Ecto neural progenitor cell (in vitro differentiated cells): ENCODE data around the gene RCSD1.
"Not testable (repeated sequence)": the region's sequence is repeated elsewhere in the genome, so short reads cannot be mapped to it uniquely, and the experiment has no call there.

Source experiments
- DNase-seq: peaks from one replicate; pipeline ENCODE4 v3.0.0-alpha.2; 2018; ENCODE audit warnings: low spot score

RCSD1 gene, protein sequence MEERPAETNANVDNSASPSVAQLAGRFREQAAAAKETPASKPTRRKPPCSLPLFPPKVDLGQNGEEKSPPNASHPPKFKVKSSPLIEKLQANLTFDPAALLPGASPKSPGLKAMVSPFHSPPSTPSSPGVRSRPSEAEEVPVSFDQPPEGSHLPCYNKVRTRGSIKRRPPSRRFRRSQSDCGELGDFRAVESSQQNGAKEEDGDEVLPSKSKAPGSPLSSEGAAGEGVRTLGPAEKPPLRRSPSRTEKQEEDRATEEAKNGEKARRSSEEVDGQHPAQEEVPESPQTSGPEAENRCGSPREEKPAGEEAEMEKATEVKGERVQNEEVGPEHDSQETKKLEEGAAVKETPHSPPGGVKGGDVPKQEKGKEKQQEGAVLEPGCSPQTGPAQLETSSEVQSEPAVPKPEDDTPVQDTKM

DNA sequence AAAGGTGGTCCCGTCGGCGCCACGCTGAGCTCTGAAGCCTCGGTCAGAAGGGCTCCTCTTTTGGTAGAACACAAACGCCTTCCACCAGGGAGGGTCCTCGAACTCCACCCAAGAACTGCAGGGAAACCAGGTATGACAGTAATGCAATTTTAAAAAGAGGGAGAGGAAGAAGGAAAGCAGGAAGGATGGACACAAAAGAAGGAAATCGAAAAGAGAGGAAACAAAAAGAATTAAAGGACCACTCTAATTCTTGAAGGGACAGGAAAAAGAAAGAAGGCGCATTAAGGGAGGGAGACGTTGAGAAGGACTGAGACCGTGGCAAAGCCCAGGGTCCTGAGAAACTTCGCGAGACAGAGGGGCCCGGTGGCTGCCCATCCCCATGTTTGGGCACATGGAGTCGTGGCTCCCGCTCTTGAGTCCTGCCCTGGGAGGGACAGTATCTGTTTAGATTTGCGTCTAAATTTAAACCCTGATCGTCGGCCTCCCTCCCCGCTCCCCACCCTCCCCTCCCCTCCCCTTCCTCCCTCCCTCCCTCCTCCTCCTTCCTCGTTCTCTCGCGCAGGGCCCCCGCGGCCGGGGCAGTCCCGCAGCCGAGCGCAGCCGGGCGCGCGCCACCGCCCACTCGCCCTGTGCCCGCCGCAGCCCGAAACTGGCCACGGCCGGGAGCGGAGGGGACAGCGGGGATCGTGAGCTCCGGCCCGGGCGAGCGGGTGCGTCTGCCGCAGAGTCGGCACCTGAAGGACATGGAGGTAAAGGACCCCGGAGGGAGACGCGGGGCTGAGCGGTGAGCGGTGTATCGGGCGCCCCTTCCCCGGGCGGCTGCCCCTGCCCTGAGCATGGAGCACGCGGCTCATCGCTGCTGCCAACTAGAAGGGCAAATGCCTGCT is at the start of gene RCSD1:
Gene RCSD1, plus strand, starts transcription at position 552 of the 887 bp plus-strand sequence. Its CDS starts 192 bp downstream, at position 744.
- peak; percentile 69 for DNase-seq

DNA sequence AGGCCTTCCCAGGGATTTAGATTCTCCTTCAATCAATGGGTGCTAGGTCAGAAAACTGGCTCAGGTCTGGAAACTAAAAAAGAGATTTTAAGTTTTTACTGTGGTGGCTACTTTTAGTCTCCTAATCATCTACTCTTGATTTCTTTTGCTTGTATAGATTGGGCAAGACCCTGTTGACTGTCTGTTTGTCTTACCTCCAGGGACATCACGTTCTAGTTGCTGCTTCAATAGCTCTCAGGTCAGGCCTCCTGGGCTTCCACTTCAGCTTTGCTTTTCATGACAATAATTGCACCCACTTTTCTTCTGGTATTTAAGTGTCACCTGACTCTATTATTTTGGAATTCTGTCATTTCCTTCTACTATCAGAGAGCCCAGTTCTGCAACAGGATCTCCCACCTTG is 48.0 kb upstream of the RCSD1 start:
- no peak for DNase-seq

DNA sequence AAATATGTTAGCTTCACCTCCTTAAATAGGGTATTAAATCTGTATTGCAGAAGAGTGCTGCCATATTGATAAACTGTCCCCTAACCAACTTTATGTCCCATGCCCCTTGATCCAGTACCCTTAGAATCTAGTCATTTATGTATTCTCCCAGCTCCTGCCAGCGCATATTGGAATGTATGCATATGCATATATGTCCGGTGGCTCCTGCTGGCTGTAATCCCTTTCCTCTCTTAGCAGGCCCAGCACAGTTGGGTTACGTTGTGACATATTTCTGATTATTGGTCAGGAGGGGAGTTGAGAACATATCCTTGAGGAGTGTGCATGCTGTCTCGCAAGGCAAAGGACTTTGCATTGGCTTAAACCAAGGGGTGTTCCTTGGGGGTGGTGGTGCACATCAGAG is 47.3 kb upstream of the RCSD1 start:
- DNase-seq, result no peak

DNA sequence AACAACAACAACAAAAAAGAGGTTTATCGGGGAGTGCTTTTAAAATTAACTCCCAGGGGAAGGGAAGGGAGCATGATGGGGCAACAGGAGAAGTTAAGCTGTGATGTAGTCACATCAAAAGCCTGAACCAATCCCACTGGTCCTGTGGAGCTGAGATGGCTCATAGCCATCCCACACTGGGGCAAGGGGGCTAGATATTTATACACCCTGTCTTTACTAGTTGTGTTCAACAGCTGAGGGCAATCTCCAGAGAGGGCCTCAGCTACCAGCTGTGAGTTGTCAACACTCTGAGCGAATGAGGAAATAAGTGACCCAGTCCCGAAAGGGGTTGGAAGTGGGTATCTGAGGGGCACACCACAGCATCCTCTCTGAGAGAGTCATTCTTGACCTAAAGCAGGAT is 45.5 kb upstream of the RCSD1 start:
- DNase-seq, result no peak

DNA sequence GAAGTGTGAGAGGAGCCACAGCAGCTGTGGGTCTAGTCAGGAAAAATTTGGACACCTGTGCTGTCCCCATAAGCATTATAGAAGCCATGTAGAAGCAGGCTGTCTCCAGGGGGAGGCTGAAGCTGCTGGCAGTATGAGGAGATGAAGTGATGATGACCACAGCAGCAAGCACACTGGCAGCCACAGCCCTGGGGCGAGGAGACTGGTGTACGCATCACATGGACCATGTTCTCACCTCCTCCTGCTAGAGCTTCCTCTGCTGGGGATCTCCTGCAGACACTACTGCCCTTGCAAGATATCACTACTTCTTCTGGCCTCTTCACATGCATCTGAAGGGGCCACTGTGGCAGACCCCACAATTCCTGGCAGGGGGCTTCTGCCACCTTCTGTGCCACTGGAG is 42.7 kb upstream of the RCSD1 start:
- DNase-seq, result no peak

DNA sequence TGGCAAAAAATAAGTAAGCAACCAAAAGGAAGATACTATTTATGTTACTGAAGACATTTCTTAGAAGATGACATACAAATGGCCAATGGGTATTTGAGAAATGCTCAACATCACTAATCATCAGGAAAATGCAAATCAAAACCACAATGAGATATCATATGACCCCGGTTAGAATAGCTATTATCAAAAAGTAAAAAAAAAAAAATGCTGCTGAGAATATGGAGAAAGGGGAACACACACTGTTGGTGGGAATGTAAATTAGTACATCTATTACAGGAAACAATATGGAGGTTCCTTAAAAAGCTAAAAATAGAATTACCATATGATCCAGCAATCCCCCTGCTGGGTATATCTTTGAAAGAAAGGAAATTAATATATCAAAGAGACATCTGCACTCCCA is 42.2 kb upstream of the RCSD1 start:
- DNase-seq, result no peak

DNA sequence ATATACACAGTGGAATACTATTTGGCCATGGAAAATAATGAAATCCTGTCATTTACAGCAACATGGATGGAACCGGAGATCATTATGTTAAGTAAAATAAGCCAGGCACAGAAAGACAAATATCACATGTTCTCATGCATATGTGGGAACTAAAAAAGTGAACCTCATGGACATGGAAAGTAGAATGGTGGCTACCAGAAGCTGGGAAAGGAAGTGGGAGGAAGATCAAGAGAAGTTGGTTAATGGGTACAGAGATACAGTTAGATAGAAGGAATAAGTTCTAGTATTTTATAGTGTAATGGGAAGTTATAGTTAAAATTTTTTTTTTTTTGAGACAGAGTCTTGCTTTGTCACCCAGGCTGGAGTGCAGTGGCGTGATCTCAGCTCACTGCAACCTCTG is 41.7 kb upstream of the RCSD1 start:
- DNase-seq, result no peak

DNA sequence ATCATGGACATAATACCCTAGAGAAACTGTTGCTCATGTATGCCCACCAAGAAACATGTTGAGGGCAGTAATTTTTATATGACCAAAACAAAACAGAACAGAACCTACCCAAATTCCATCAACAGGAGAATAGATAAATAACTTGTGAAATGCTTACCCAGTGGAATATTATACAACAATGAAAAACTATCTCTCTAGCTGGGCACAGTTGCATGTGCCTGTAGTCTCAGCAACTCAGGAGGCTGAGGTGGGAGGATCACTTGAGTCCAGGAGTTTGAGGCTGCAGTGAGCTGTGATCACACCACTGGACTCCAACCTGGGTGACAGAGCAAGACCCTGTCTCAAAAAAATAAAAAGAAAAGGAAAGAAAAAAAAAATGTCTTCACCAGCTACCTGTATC is 37.6 kb upstream of the RCSD1 start:
- DNase-seq, result no peak

DNA sequence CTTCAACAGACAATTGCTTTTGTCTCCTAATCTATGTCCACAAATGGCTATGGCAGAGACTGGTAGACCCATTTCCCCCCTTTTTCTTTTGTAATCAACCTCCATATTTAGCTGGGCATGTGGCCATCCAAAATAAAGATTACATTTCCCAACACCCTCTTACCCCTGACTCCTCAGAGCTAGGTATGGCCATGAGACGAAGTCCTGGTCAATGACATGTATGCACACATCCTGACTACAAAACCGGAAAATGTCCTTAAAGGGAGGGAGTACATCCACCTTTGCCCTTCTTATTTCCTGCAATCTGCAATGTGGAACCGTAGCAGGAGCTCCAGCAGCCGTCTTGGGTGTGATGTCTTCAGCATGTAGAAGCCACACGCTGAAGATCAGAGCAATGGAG is 36.2 kb upstream of the RCSD1 start:
- DNase-seq, result no peak

DNA sequence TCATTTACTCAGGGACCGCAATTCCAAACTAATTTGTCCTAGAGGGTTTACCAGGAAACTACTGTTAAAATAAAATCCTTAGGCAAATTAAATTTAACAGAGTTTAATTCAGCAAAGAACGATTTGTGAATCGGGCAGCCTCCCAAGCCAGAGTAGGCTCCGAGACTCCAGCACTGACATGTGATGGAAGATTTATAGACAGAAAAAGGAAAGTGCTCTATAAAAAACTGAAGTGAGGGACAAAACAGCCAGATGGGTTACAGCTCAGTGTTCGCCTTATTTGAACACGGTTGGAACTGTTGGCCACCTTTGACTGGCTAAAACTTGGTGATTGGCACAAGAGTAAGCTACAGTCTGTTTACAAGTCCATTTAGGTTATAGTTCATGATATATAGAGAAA is 35.2 kb upstream of the RCSD1 start:
- DNase-seq, result no peak

DNA sequence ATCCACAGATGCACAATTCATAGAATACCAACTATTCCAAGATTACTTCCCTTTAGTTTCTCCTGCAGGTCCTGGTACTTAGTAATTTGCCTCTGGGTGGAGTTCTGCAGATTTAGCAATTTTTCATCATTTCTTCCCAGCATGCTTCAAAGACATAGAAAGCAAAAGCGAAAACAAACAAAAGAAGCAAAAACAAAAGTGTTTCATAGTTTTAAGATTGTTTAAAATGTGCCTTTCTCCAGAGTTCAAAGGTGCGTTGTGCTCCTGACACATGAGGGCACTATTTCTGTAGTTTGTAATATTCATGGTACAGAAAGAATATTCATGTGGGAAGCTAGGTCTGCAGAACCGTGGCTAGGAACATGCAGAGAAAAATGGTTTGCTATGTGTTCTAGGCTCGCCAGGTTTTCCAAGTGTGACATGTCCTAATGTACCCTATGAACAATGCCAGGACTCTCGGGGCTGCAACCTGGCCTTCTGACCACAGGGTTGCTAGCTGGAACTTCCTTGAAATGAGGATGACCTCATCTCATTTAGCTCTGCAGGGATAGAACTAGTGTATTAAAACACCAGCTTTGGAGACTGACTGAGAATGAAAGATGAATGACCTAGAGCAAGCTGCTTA is 30.0 kb upstream of the RCSD1 start:
- DNase-seq, result no peak

DNA sequence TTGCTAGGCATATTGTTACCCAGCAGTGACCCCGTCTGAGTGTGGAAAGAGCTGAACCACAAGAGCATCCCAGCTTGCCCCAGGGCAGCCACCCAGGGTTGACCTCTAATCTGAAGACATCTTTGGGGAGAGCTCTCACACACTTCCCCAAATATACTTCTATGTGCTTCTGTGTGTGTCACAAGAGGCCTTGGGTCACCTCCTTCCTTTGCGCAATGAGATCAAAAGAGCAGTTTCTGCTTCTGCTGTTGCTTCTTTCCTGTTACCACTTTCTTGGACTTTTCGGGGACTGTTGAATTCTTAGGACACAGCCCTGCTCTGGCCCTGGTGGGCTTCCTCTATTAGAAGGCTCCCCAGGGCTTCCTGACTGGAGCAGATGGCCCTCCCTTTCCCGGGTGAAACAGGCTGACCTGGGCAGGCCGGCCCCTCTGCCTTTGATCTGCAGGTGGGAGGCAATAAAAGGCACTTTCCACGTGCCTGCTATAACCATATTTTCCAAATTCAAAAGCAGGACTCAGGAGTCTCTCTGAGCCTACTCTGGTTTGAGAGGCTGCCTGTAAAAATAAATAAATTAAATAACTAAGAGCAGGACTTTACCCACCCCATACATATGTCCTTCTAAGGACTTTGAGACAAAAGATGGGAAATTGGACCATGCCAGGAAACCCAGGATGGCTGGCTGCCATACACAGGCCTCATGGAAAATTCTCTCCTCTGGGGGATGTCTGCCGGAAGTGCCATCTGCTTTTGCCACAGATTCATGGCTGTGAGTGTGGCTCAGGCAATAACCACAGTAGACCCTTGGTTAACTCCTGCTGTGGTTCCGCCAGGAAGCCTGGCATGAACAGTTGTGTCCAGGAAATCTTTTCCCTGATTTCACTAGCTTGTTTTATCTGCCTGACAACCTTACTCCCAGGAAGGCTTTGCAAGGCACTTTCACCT is 28.3 kb upstream of the RCSD1 start:
- DNase-seq, result no peak

DNA sequence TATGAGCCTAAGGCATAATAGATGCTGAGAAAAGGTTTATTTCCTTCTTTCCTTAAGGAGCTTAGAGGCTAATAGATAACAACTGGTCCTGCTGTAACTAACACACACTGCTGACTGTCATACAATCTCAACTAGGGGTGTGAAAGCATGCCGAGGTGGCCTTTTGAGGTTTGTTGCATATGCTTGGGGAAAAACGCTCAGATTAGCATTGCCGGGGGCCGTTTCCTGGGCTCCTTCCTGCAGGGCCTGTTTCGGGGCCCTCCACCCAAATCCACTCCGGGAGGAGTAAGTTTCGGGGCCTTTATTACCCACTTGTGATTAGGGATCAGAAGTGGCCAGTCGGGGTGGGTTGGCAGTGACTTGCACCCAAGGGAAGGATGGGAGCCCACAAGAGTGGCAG is 27.2 kb upstream of the RCSD1 start:
- no peak for DNase-seq

DNA sequence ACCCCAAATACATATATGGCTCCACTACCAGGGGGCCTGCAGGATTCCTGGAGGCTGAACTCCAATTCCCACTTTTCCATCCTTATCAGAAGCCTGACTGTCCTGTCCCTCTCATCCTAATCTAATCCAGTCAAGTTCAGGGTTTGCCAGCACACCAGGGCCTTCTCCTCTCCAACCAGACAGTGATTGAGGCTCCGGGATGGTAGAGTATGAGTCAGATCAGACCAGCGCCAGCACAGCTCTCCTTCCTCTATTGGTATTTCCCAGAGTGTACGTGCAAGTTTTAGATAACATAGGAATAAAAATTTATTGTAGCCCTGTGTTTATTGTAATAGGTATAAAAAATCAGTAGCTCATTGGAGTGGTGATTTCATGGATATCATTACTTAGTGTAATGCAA is 24.5 kb upstream of the RCSD1 start:
- DNase-seq, result no peak

DNA sequence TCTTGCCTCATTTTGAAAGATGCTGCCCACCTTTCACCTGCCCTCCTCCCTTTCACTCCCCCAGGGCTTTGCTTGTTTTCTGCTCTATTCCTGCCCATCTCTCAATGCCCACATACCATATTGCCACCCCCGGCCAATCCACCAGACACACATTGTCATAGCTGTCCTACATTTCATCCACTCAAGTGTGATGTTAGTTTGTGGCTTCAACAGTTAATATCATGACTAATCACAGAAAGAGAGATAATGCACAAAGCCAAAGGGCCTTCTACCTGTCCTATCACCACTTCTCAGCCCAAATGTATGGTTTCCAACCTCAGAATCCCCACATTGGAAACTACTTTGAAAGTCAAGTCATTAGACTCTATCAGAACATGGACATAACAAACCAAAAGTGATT is 18.0 kb upstream of the RCSD1 start:
- no peak for DNase-seq

DNA sequence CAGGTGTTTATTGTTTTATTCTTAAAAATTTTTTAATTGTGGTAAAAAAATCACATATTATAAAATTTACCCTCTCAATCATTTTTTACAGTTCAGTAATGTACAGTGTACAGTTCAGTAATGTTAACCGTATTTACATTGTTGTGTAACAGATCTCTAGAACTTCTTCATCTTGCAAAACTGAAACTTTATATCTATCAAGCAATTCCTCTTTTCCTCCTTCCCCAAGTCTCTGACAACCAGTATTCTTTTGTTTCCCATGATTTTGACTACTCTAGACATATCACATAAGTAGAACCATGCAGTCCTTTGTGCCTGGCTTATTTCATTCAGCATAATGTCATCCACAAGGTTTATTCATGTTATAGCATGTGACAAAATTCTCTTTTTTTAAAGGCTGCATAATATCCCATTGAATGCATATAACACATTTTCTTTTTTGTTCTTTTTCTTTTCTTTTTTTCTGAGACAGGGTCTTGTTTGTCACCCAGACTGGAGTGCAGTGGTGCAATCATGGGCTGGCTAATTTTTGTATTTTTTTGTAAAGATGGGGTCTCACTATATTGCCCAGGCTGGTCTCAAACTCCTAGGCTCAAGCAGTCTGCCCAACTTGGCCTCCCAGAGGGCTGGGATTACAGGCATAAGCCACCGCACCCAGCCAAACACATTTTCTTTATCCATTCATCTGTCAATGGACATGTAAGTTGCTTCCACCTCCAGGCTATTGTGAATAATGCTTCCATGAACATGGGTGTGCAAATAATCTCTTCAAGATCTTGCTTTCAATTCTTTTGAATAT is 17.2 kb upstream of the RCSD1 start:
- no peak for DNase-seq

DNA sequence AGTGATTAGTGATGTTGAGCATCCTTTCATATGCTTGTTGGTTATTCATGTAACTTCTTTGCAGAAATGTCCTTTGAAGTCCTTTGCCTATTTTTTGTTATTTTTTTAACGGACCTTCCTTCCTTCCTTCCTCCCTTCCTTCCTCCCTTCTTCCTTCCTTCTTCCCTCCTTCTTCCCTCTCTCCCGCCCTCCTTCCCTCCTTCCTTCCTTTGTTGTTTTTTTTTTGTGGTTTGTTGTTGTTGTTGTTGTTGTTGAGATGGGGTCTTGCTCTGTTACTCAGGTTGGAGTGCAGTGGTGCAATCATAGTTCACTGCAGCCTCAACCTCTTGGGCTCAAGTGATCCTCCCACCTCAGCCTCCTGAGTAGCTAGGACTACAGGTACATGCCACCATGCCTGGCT is 16.0 kb upstream of the RCSD1 start:
- DNase-seq, result not testable (repeated sequence)

DNA sequence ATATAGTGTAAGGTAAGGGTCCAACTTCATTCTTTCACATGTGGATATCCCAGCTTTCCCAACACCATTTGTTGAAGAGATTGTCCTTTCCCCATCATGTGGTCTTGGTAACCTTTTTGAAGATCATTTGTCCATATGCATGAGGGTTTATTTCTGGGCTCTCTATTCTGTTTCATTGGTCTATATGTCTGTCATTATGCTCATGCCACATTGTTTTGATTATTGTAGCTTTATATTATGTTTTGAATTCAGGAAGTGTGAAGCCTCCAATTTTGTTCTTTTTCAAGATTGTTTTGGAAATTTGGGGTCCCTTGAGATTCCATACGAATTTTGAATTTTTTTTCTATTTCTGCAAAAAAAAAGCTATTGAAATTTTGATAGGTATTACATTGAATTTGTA is 15.2 kb upstream of the RCSD1 start:
- DNase-seq, result no peak

DNA sequence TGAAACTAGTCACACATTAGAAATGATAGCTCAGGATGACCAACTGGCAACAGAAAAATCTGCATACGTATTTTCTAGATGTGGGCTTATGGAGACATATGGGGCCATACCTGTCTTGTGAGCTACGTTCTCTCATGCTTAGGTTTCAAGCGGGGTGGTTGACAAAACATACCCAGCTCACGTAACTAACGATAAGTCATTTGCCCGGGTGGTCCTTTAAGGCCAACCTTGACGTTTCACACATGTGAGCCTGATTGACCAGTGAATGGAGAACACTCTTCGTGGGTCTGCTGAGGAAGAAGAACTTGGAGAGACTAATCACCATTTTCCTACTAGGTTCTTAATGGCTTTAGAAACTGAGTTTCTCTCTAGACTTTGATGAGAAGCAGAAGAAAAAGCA is 13.5 kb upstream of the RCSD1 start:
- DNase-seq, result no peak

DNA sequence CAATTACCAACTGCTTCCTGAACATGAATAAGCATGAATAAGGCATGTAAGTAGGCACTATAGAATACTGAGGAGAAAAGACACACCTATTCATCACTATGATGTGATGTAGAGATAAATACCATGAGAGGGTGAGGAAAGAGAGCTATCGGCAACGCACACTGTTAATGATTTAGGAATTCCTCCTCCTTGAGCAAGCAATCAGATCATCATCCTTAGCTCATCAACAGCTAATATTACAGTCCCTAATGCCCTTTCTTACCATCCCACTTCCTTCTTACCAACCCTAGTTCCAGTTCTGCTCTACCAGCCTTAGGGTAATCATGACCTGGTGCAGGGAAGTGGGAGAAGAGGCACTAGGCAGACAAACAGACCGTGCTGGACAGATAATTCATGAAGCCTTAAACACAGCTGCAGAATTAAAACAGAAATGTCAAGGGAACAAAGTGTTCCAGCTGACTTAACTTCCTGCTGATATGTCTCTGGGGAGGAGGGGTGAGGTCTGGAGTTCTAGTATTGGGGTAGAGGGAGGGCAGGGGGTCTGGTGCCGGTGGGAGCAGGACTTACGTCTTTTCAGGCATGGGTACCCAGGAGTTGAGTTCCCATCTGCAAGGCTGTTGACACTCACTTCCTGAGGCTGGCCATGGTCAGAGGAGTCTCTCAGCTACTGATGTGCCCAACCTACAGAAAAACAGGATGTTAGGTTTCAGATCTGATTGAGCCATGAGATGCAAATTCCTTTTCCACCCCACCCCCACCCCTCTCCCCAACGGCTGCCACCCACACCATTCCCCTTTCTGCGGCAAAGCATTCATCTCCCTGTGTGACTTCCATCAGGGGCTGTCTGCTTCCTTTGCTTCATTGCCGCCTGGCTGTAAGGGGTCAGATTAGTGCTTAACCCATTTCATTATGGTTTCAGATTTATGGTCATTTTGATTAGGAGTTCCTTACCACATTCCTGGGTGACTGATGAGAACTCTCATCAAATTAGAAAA is 12.6 kb upstream of the RCSD1 start:
- no peak for DNase-seq
